ENCODE results near the gene PPP1R14C.

The PPP1R14C gene

GRCh38 chr6:150152891-150153876 is 10.3 kb downstream of the PPP1R14C start:
- Histone ChIP-seq H2AFZ (ENCODE audit: low read depth) (no peak overlapping the region), H3K9ac (no peak overlapping the region), H3K79me2 (ENCODE audit: insufficient read depth, low read depth) (no peaks in the 10 kb centered on the region), H3K4me3 (IDR thresholded peaks at IDR 0.05; ENCODE audit: insufficient read depth, low read depth, low read length) (no peak overlapping the region), H3K27me3 (ENCODE audit: insufficient read depth, low read depth) (no peaks in the 10 kb centered on the region), H3K4me1 (ENCODE audit: low read depth, poor library complexity, severe bottlenecking) (no peaks in the 10 kb centered on the region), H4K20me1 (ENCODE audit: insufficient read depth) (no peaks in the 10 kb centered on the region), H3K27ac (no peak overlapping the region), H3K4me2 (no peak overlapping the region), H3K36me3 (ENCODE audit: insufficient read depth) (no peaks in the 10 kb centered on the region)
- TF ChIP-seq, protein P1, sequence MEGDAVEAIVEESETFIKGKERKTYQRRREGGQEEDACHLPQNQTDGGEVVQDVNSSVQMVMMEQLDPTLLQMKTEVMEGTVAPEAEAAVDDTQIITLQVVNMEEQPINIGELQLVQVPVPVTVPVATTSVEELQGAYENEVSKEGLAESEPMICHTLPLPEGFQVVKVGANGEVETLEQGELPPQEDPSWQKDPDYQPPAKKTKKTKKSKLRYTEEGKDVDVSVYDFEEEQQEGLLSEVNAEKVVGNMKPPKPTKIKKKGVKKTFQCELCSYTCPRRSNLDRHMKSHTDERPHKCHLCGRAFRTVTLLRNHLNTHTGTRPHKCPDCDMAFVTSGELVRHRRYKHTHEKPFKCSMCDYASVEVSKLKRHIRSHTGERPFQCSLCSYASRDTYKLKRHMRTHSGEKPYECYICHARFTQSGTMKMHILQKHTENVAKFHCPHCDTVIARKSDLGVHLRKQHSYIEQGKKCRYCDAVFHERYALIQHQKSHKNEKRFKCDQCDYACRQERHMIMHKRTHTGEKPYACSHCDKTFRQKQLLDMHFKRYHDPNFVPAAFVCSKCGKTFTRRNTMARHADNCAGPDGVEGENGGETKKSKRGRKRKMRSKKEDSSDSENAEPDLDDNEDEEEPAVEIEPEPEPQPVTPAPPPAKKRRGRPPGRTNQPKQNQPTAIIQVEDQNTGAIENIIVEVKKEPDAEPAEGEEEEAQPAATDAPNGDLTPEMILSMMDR (conservative IDR thresholded peaks at IDR 0.05; ENCODE audit: low read depth, low read length), result no peak

DNA sequence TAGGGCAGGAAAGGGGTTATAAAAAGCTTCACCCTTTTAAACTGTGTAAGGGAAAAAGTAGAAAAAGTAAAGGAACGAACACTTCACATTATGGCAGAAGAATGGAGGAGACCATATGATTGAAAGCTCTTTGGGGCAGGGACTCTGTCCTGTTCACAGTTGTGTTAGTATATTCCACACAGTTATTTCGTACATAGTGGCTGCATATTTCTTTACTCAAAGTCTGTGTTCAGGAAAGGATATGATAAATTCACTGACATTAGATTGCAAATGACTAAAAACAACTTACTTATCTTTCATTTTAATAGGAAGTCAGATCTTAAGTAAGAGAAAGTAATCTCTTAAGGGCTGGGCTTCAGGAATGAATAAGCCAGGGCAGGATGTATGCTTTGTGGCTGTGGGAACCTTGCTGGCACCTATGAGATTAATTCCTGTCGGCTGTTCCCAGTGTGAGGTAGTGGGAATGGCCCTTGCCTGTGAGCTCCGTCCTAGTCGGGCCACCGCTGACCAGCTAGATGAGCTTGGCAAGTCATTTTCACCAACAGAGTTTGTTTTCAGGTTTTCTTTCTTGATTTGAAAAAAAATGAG is 11.2 kb downstream of the PPP1R14C start:
- TF ChIP-seq, protein P1 (conservative IDR thresholded peaks at IDR 0.05; ENCODE audit: low read depth, low read length), result no peak
- Histone ChIP-seq H3K4me3 (IDR thresholded peaks at IDR 0.05; ENCODE audit: insufficient read depth, low read depth, low read length) (no peak overlapping the region), H2AFZ (ENCODE audit: low read depth) (no peak overlapping the region), H3K36me3 (ENCODE audit: insufficient read depth) (no peaks in the 10 kb centered on the region), H3K4me1 (ENCODE audit: low read depth, poor library complexity, severe bottlenecking) (no peaks in the 10 kb centered on the region), H3K4me2 (no peak overlapping the region), H3K27me3 (ENCODE audit: insufficient read depth, low read depth) (no peaks in the 10 kb centered on the region), H3K79me2 (ENCODE audit: insufficient read depth, low read depth) (no peaks in the 10 kb centered on the region), H3K27ac (no peak overlapping the region), H3K9ac (no peak overlapping the region), H4K20me1 (ENCODE audit: insufficient read depth) (no peaks in the 10 kb centered on the region)

DNA sequence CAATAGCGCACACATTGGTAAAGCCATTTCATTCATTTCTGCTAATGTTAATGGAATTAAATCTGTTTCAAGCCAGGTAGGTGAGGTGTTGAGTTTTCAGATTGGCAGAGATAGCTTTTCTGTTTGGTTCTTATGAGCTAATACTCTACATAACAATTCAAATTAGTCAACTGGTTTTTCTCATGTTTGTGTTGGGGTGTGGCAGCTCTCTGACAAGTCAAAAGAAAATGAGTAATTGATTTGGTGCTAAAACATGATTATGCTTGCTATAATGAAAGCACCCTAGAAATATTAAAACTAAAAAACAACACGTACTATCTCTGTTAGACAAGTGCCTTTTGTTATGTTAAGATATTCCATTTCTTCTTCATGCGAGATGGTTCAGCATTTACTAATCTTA is 13.6 kb downstream of the PPP1R14C start:
- Histone ChIP-seq H3K79me2 (ENCODE audit: insufficient read depth, low read depth) (no peaks in the 10 kb centered on the region), H3K4me1 (ENCODE audit: low read depth, poor library complexity, severe bottlenecking) (no peaks in the 10 kb centered on the region), H3K27ac (no peak overlapping the region), H3K4me2 (no peak overlapping the region), H2AFZ (ENCODE audit: low read depth) (no peak overlapping the region), H3K27me3 (ENCODE audit: insufficient read depth, low read depth) (no peaks in the 10 kb centered on the region), H3K36me3 (ENCODE audit: insufficient read depth) (no peaks in the 10 kb centered on the region), H4K20me1 (ENCODE audit: insufficient read depth) (no peaks in the 10 kb centered on the region), H3K9ac (no peak overlapping the region), H3K4me3 (IDR thresholded peaks at IDR 0.05; ENCODE audit: insufficient read depth, low read depth, low read length) (no peak overlapping the region)
- TF ChIP-seq, protein P1 (conservative IDR thresholded peaks at IDR 0.05; ENCODE audit: low read depth, low read length), result no peak

DNA sequence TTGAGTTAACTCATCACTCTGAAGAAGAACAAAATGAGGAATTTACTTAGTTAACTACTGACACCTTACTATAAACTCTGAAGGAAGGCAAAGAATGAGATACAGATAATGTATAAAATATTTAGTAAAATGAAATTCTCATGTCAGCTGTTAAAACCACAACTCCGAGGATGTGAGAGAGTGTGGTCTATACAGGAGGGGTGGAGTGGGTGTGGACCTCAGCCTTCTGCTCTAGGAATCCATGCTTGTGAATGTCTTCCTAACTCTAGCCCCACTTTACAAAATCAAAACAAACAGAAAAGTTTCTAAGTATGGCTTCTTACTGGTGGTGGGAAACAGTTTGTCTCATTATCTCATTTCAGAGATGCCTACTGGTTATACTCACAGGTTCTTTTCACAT is 14.2 kb downstream of the PPP1R14C start:
- Histone ChIP-seq H2AFZ (ENCODE audit: low read depth) (no peak overlapping the region), H3K4me2 (no peak overlapping the region), H3K36me3 (ENCODE audit: insufficient read depth) (no peaks in the 10 kb centered on the region), H3K4me1 (ENCODE audit: low read depth, poor library complexity, severe bottlenecking) (no peaks in the 10 kb centered on the region), H3K4me3 (IDR thresholded peaks at IDR 0.05; ENCODE audit: insufficient read depth, low read depth, low read length) (no peak overlapping the region), H3K9ac (no peak overlapping the region), H3K27ac (no peak overlapping the region), H3K79me2 (ENCODE audit: insufficient read depth, low read depth) (no peaks in the 10 kb centered on the region), H3K27me3 (ENCODE audit: insufficient read depth, low read depth) (no peaks in the 10 kb centered on the region), H4K20me1 (ENCODE audit: insufficient read depth) (no peaks in the 10 kb centered on the region)
- TF ChIP-seq, protein P1 (conservative IDR thresholded peaks at IDR 0.05; ENCODE audit: low read depth, low read length), result no peak
